GM11168 (cell line): ENCODE measurements around the gene COL6A3.
"Not testable (repeated sequence)": the region's sequence is repeated elsewhere in the genome, so short reads cannot be mapped to it uniquely, and the experiment has no call there.

ENCODE experiments used
- in situ Hi-C: fragments of 300-500 bp; cut with MboI; formaldehyde crosslinking; loops from one replicate; pipeline ENCODE4 v1.12.0; 2022; ENCODE audit warnings: low sequenced_read_pairs; ENCODE audit not compliant: unreplicated experiment

COL6A3 gene

GRCh38 chr2:237304763-237305514, 109.0 kb downstream of the COL6A3 start:
- in situ Hi-C loops: no loop called here

- in situ Hi-C loops: not testable (repeated sequence)
Observed at GRCh38 chr2:237303244-237303643, 110.7 kb downstream of the COL6A3 start.

- in situ Hi-C loops: no loop called here
Observed at GRCh38 chr2:237301595-237301994, 112.4 kb downstream of the COL6A3 start.

- in situ Hi-C loops: no loop called here
Observed at GRCh38 chr2:237300739-237301138, 113.2 kb downstream of the COL6A3 start.

GRCh38 chr2:237299906-237300305, 114.1 kb downstream of the COL6A3 start:
- in situ Hi-C loops: no loop called here

- in situ Hi-C loops: no loop called here
Observed at GRCh38 chr2:237298151-237299118, 115.5 kb downstream of the COL6A3 start.

- in situ Hi-C loops: no loop called here
Observed at GRCh38 chr2:237297421-237298150, 116.4 kb downstream of the COL6A3 start.

GRCh38 chr2:237296756-237297155, 117.2 kb downstream of the COL6A3 start:
- in situ Hi-C loops: no loop called here

- in situ Hi-C loops: no loop called here
Observed at GRCh38 chr2:237295889-237296480, 118.0 kb downstream of the COL6A3 start.

GRCh38 chr2:237294460-237294859, 119.5 kb downstream of the COL6A3 start:
- in situ Hi-C loops: no loop called here

GRCh38 chr2:237293978-237294377, 120.0 kb downstream of the COL6A3 start:
- in situ Hi-C loops: no loop called here

- in situ Hi-C loops: no loop called here
Observed at GRCh38 chr2:237291138-237291792, 122.7 kb downstream of the COL6A3 start.

GRCh38 chr2:237290261-237290660, 123.7 kb downstream of the COL6A3 start:
- in situ Hi-C loops: no loop called here

- in situ Hi-C loops: no loop called here
Observed at GRCh38 chr2:237289139-237289538, 124.8 kb downstream of the COL6A3 start.

- in situ Hi-C loops: no loop called here
Observed at GRCh38 chr2:237287872-237288271, 126.1 kb downstream of the COL6A3 start.

- in situ Hi-C loops: no loop called here
Observed at GRCh38 chr2:237283131-237283928, 130.6 kb downstream of the COL6A3 start.

GRCh38 chr2:237282568-237283128, 131.3 kb downstream of the COL6A3 start:
- in situ Hi-C loops: no loop called here

GRCh38 chr2:237281836-237282306, 132.1 kb downstream of the COL6A3 start:
- in situ Hi-C loops: no loop called here
